NCI-H146 treated with DMSO at 0.1 percent for 48 hours (cell line): ENCODE measurements around the gene WDR90.

Experiments used
- DNase-seq: peaks from one replicate; lab custom pipeline; 2025; ENCODE audit not compliant: unreplicated experiment; lab: John Stamatoyannopoulos, UW

WDR90 gene

DNA sequence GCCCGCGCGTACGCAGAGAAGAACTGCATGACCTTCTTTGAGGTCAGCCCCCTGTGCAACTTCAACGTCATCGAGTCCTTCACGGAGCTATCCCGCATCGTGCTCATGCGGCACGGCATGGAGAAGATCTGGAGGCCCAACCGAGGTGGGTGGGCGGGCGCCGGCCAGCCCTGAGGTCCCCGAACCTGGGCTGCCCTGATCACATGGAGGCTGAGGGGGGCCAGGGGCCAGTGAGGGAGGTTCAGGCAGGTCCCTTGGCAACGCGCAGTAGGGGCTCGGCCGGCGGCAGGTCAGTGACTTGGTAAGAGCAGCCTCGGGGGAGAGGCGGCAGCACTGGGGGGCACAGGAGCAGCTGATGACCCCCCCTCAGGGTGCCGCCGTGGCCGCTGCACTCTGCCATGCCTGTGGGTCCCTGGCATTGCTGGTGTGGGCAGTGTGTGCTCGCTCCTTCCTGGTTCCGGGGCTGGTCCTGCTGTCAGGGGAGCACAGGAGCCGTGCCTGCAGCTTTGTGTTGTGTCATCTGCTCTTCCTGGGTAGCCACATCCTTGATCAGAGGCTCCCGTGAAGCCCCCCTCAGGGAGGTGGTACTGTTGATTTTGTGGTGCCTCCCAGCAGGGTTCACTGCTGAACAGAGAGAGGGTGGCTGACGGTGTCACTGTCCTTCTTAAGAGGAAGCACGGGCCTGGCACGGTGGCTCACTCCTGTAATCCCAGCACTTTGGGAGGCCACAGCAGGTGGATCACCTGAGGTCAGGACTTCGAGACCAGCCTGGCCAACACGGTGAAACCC is 23.0 kb upstream of the WDR90 start:
- no peak for DNase-seq

GRCh38 chr16:626787-627453 is 22.2 kb upstream of the WDR90 start:
- no peak for DNase-seq

DNA sequence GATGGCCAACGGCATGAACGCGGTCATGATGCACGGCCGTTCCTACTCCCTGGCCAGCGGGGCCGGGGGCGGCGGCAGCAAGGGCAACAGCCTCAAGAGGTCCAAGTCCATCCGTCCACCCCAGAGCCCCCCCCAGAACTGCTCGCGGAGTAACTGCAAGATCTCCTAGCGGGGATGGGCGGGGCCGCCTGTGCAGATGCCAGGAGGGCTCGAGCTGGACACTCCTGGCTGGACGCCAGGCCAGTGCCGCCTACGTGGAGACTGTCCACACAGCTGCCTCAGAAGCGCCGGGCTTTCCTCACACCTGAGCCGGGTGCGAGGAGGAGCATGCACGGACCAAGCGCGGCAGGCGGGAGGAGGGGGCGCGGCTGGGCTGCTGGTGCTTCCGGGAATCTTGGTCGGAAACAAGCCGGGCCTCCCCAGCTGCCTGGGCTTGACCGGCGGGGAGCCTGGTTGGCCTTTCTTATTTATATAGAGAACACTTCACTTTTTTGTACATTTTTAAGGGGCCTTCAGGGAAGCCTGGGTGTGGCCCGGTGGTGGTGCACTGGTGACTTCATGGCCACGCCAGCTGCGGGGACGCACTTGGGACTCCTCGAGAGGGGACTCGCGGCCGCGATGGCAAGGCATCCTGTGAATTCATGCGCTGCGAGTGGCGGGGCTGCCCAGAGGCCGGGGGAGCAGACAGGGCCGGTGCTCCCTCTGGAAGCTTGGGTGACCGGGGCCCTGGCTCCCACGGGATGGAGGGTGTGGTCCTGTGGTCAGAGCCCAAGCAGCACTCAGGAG is 21.5 kb upstream of the WDR90 start:
- no peak for DNase-seq

DNA sequence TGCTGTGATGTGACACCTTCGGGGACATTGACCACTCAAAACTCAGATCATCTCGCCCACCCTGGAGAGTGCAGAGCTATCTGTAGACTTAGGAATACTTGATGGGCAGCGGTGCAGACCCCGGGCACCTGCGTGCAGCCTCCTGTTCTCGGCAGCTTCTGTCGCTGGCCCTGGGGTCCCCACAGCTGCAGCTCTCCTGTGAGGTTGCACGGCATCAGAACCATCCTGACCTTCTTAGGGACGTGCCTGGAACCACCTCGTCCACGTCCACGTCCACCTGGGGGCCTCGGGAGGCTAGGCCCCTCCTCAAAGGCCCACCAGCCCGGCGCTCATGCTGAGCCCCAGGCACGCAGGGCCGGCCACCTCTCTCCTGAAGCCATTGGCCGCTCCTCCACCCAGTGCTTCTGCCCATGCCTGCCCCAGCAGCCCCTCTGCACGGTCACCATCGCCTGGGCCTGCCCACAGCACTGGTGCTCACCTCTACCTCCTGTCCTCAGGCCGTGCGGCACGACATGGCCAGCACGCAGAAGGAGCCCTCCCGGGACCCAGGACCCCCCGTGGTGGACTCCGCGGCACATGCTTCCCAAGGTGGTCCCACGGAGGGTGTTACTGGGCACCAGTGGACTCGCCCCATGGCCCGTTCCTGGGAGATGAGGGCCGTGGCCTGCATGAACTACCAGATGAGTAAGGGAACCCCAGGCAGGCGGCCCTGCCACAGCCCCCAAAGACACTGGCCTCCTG is 20.7 kb upstream of the WDR90 start:
- no peak for DNase-seq

DNA sequence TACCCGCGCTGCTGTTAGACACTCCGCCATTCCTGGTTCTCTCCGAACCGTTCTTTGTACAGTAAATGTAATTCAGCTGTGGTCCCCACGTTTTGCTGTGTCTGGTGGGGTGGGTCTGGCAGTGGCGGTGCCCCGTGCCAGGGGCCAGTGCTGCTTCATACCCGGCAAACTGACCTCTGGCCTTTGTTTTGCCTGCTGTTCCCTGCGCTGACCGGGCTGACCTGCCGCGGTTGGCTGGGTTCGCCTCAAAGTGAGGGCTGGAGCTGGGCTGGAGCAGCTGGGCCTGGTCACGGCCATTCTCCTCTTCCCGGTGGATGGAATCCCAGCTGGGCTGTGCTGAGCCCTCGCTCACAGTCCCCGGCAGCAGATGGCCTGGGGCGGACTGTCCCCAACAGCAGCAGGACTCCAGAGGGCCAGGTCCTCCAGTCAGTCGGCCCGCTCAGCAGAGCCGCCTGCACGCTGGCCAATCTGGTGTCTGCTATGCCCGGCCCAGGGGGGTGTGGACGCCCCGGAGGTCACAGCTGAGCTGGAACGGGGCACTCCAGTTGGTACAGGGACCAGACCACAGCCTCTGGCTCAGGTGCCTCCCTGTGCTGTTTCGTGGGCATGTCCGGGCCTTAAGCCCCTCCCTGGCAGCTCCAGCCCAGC is 19.9 kb upstream of the WDR90 start:
- DNase-seq: no peak

DNA sequence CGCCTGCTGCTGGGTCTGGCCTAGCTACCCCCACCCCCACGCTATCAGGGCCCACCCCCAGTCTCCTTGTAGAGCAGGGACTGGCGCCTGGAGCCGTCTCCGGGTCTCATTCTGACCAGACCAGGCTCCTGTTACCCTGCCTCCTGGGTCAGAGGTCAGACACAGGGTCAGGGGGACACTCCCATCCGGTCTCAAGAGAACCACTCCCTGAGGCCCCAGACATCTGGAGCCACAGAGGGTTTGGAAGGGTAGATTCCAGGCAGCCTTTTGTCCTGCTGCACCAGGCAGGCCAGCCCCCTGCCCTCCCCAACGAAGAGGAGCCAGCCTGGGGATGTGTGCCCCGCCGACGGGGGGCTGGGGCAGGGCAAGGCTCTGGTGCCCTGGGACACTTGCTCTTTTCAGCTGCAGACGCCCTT is 19.3 kb upstream of the WDR90 start:
- no peak for DNase-seq

GRCh38 chr16:630249-630814 is 18.8 kb upstream of the WDR90 start:
- no peak for DNase-seq

GRCh38 chr16:630815-631405 is 18.3 kb upstream of the WDR90 start, which contains the start of gene WFIKKN1:
Gene WFIKKN1, plus strand, starts transcription at chr16:630985. Its CDS starts 269 bp downstream, at chr16:631254.
- peak; percentile 8 for DNase-seq

DNA sequence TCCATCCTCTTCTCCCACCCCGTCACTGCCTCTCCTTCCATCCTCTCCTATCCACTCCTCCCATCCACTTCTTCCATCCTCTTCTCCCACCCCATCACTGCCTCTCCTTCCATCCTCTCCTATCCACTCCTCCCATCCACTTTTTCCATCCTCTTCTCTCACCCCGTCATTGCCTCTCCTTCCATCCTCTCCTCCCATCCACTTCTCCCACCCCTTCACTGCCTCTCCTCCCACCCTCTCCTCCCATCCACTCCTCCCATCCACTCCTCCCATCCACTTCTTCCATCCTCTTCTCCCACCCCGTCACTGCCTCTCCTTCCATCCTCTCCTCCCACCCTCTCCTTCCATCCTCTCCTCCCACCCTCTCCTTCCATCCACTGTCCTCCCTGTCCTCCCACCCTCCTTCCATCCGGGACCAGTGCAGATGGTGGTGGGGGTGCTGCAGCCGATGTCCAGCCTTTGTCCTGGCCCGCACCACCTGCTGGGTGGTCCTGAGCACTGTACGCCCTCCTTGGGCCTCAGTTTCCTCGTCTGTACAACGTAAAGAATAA is 17.3 kb upstream of the WDR90 start:
- DNase-seq: no peak

DNA sequence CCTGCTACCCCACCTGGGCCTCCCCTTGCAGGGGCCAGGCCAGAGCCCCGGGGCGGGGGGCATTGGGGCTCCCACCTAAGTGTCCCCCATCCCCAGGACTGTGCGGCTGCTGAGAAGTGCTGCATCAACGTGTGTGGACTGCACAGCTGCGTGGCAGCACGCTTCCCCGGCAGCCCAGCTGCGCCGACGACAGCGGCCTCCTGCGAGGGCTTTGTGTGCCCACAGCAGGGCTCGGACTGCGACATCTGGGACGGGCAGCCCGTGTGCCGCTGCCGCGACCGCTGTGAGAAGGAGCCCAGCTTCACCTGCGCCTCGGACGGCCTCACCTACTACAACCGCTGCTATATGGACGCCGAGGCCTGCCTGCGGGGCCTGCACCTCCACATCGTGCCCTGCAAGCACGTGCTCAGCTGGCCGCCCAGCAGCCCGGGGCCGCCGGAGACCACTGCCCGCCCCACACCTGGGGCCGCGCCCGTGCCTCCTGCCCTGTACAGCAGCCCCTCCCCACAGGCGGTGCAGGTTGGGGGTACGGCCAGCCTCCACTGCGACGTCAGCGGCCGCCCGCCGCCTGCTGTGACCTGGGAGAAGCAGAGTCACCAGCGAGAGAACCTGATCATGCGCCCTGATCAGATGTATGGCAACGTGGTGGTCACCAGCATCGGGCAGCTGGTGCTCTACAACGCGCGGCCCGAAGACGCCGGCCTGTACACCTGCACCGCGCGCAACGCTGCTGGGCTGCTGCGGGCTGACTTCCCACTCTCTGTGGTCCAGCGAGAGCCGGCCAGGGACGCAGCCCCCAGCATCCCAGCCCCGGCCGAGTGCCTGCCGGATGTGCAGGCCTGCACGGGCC is 16.5 kb upstream of the WDR90 start:
- DNase-seq: no peak

DNA sequence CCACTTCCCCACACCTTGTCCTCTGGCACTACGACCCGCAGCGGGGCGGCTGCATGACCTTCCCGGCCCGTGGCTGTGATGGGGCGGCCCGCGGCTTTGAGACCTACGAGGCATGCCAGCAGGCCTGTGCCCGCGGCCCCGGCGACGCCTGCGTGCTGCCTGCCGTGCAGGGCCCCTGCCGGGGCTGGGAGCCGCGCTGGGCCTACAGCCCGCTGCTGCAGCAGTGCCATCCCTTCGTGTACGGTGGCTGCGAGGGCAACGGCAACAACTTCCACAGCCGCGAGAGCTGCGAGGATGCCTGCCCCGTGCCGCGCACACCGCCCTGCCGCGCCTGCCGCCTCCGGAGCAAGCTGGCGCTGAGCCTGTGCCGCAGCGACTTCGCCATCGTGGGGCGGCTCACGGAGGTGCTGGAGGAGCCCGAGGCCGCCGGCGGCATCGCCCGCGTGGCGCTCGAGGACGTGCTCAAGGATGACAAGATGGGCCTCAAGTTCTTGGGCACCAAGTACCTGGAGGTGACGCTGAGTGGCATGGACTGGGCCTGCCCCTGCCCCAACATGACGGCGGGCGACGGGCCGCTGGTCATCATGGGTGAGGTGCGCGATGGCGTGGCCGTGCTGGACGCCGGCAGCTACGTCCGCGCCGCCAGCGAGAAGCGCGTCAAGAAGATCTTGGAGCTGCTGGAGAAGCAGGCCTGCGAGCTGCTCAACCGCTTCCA is 15.7 kb upstream of the WDR90 start:
- no peak for DNase-seq

DNA sequence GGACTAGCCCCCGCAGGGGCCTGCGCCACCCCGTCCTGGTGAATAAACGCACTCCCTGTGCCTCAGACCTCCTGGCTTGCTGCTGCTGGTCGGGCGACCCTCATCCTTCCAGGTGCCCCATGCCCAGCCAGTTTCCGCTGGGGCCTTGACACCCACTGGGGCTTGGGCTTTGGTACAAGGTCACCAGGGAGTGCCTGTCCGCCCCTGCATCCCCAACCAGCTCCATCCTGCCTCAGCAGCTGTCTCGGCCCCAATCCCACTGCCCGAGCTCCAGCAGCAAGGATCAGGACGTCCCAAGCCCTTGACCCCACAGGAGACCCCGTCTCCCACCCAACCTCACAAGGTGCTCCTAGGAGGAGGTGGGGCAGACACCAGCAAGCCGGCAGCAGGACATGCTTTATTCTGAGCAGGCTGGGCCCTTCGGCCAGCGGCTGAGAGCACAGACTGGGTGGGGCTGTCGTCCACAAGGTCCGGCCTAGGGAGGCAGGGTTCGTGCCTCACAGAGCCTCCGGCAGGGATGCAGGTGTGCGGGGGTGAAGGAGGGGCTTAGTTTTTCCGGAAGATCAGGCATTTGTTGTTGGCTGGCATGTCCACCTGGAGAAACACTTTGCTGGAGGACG is 15.0 kb upstream of the WDR90 start:
- DNase-seq: no peak

GRCh38 chr16:634996-635395 is 14.2 kb upstream of the WDR90 start:
- DNase-seq: no peak

GRCh38 chr16:635573-636205 is 13.5 kb upstream of the WDR90 start:
- no peak for DNase-seq

GRCh38 chr16:636206-637080 is 12.7 kb upstream of the WDR90 start, which contains the start of gene METTL26:
Gene METTL26, minus strand, starts transcription at chr16:636305. Its CDS starts 15 bp downstream, at chr16:636290.
- DNase-seq: peak; percentile 93
